HepG2 (cell line): ENCODE data around the gene JDP2.

Source experiments
- BRF2 ChIP-seq: sonication (generic); formaldehyde crosslinking; IDR thresholded peaks from 2 replicates; pipeline ENCODE4 v1.8.1; 2022; ENCODE audit warnings: mild to moderate bottlenecking, missing genetic modification reagents
- DPF2 ChIP-seq: sonication (generic); formaldehyde crosslinking; IDR thresholded peaks from 2 replicates; pipeline ENCODE4 v1.4.0; 2020; ENCODE audit warnings: mild to moderate bottlenecking, low read depth, missing genetic modification reagents, borderline replicate concordance
- EP300 ChIP-seq, 3 experiments: sonication (generic) in 1 of 3; formaldehyde crosslinking in 1 of 3; IDR thresholded peaks; 2 replicates each; pipeline versions ENCODE4 v1.5.1 to v1.6.1; 2011 to 2020; ENCODE audit warnings: low read depth in 2 of 3, low read length in 2 of 3, borderline replicate concordance in 1 of 3, improper control_type of control experiment in 1 of 3, mild to moderate bottlenecking in 1 of 3, missing genetic modification reagents in 1 of 3, moderate library complexity in 1 of 3
- EZH2 ChIP-seq: conservative IDR thresholded peaks from 2 replicates; pipeline ENCODE4 v1.6.1; 2012; ENCODE audit warnings: mild to moderate bottlenecking, low read depth, low read length, moderate library complexity
- MZF1 ChIP-seq: sonication (generic); formaldehyde crosslinking; IDR thresholded peaks from 2 replicates; pipeline ENCODE4 v1.8.1; 2023; ENCODE audit warnings: mild to moderate bottlenecking, missing genetic modification reagents, borderline replicate concordance
- NFE2L2 ChIP-seq: fragments of 150-350 bp; IDR thresholded peaks from 2 replicates; pipeline ENCODE4 v1.6.1; 2014; ENCODE audit warnings: low read length
- POGZ ChIP-seq: sonication (generic); formaldehyde crosslinking; IDR thresholded peaks from 2 replicates; pipeline ENCODE4 v1.4.0; 2020; ENCODE audit warnings: mild to moderate bottlenecking, missing genetic modification reagents
- RNF219 ChIP-seq: sonication (generic); formaldehyde crosslinking; IDR thresholded peaks from 2 replicates; pipeline ENCODE4 v1.5.0; 2020; ENCODE audit warnings: mild to moderate bottlenecking, missing genetic modification reagents
- THAP11 ChIP-seq: IDR thresholded peaks from 2 replicates; pipeline ENCODE4 v1.6.1; 2016; ENCODE audit warnings: missing biosample characterization, missing genetic modification reagents
- ZNF746 ChIP-seq: sonication (generic); formaldehyde crosslinking; IDR thresholded peaks from 2 replicates; pipeline ENCODE4 v1.8.0; 2022; ENCODE audit warnings: mild to moderate bottlenecking, missing genetic modification reagents

- TF ChIP-seq MZF1 = no peak
- TF ChIP-seq EZH2 = no peak
- TF ChIP-seq BRF2 = no peak
- no peak for TF ChIP-seq THAP11 (CRISPR knock-in tag)
- TF ChIP-seq RNF219 (CRISPR knock-in tag) = no peak
- no peak for TF ChIP-seq EP300 (IDR thresholded peaks at IDR 0.05; ENCODE audit: low read depth in 2 of 2, low read length in 2 of 2)
- no peak for TF ChIP-seq EP300 (CRISPR knock-in tag; IDR thresholded peaks at IDR 0.05; ENCODE audit: borderline replicate concordance)
- no peak for TF ChIP-seq DPF2 (CRISPR knock-in tag)
- TF ChIP-seq POGZ (CRISPR knock-in tag) = no peak
- no peak for TF ChIP-seq ZNF746 (CRISPR knock-in tag)
- no peak for TF ChIP-seq NFE2L2
Measured at GRCh38 chr14:75383721-75384120, 44.1 kb upstream of the JDP2 start.
